PC-3 (cell line): ENCODE results near the gene PRSS21. TPM values are rescaled to one million over a fixed set of nuclear protein-coding genes. Genes with fewer than 3 reads are reported as not detected.

ENCODE experiments used
- ATAC-seq: fragments of 200-7000 bp; cut with Tn5 transposase; 2 replicates; pipeline ENCODE4 v1.9.1; 2020; ENCODE audit warnings: mild to moderate bottlenecking, moderate library complexity
- BruUV-seq: library from RNA; stranded (reverse); fragments of 400-500 nt; replicated peaks from 2 replicates; lab custom pipeline; 2021; lab: Mats Ljungman, UMichigan
- CTCF ChIA-PET: fragments of 300-600 bp; sonication (Branson Sonifier 250); formaldehyde crosslinking; loops from one replicate; lab custom pipeline; 2022; ENCODE audit warnings: antibody characterized with exemption; lab: Charles Lee
- POLR2A ChIA-PET: fragments of 300-600 bp; sonication (Branson Sonifier 250); formaldehyde crosslinking; loops from one replicate; lab custom pipeline; 2022; ENCODE audit warnings: antibody characterized with exemption; ENCODE audit not compliant: unreplicated experiment; lab: Charles Lee
- DNase-seq: peaks from one replicate; pipeline ENCODE4 v3.0.0-alpha.2; 2015
- H2AFZ ChIP-seq: fragments of 300-600 bp; sonication (generic); 2 replicates; pipeline ENCODE4 v1.6.0; 2016; ENCODE audit warnings: antibody characterized with exemption, low read length
- H3F3A ChIP-seq: fragments of 300-600 bp; sonication (generic); one replicate; pipeline ENCODE4 v1.6.0; 2017; ENCODE audit warnings: antibody characterized with exemption, low read length, control low read depth, mild to moderate bottlenecking; ENCODE audit not compliant: unreplicated experiment
- H3K27ac ChIP-seq: fragments of 300-600 bp; sonication (generic); 2 replicates; pipeline ENCODE4 v1.5.1; 2016; ENCODE audit warnings: mild to moderate bottlenecking, low read length
- H3K27me3 ChIP-seq: fragments of 300-600 bp; sonication (generic); 2 replicates; pipeline ENCODE4 v1.6.1; 2016; ENCODE audit warnings: low read length, mixed read lengths
- H3K36me3 ChIP-seq: fragments of 300-600 bp; sonication (generic); 2 replicates; pipeline ENCODE4 v1.6.1; 2016; ENCODE audit warnings: low read depth, mixed run types, low read length, mixed read lengths
- H3K4me1 ChIP-seq: fragments of 300-600 bp; sonication (generic); 2 replicates; pipeline ENCODE4 v1.5.1; 2016; ENCODE audit warnings: low read length; ENCODE audit not compliant: insufficient read depth
- H3K4me2 ChIP-seq: fragments of 300-600 bp; sonication (generic); 2 replicates; pipeline ENCODE4 v1.6.0; 2016; ENCODE audit warnings: low read length
- H3K4me3 ChIP-seq: fragments of 300-600 bp; sonication (generic); 2 replicates; pipeline ENCODE4 v1.5.1; 2016; ENCODE audit warnings: mild to moderate bottlenecking, low read length, mixed read lengths
- H3K79me2 ChIP-seq: fragments of 300-600 bp; sonication (generic); 2 replicates; pipeline ENCODE4 v1.6.1; 2017; ENCODE audit warnings: low read length, mixed read lengths
- H3K9ac ChIP-seq: fragments of 300-600 bp; sonication (generic); 2 replicates; pipeline ENCODE4 v1.6.0; 2016; ENCODE audit warnings: mild to moderate bottlenecking, low read length
- H3K9me2 ChIP-seq: fragments of 300-600 bp; sonication (generic); replicated peaks from 2 replicates; pipeline ENCODE4 v1.6.1; 2016; ENCODE audit warnings: mixed run types, low read length, mixed read lengths
- H3K9me3 ChIP-seq: fragments of 300-600 bp; sonication (generic); 2 replicates; pipeline ENCODE4 v1.6.1; 2016; ENCODE audit warnings: low read length, mixed read lengths
- H4K20me1 ChIP-seq: fragments of 300-600 bp; sonication (generic); 2 replicates; pipeline ENCODE4 v1.6.1; 2016; ENCODE audit warnings: low read length, mixed read lengths
- EZH2 ChIP-seq: fragments of 300-600 bp; sonication (generic); IDR thresholded peaks from one replicate; pipeline ENCODE4 v1.6.1; 2017; ENCODE audit warnings: antibody characterized with exemption, mild to moderate bottlenecking, low read length; ENCODE audit not compliant: unreplicated experiment
- EZH2phosphoT487 ChIP-seq: fragments of 300-600 bp; sonication (generic); IDR thresholded peaks from 2 replicates; pipeline ENCODE4 v1.6.1; 2018; ENCODE audit warnings: mild to moderate bottlenecking, antibody characterized with exemption, low read length, borderline replicate concordance
- intact Hi-C: fragments of 100-400 bp; cut with micrococcal nuclease; formaldehyde crosslinking; loops from 2 replicates; pipeline ENCODE4 v1.9.0; 2023
- total RNA-seq: library from RNA; depleted of rRNA; stranded (reverse); fragments of >200 nt; gene quantifications from 2 replicates; pipeline ENCODE4 v1.2.3, GENCODE V29; 2014
- TF ChIP-seq, protein P1 (sequence below): fragments of 300-600 bp; sonication (generic); conservative IDR thresholded peaks from 2 replicates; pipeline ENCODE4 v1.5.1; 2017; ENCODE audit warnings: antibody characterized with exemption, low read depth, mild to moderate bottlenecking, low read length

Gene PRSS21
- total RNA-seq, 1 experiment from 2014 or later: not detected

GRCh38 chr16:2819179-2819938, 2.3 kb downstream of the PRSS21 start:
- CTCF ChIA-PET: no interaction called here
- Histone ChIP-seq H2AFZ (no peak overlapping the region), H4K20me1 (no peaks in the 10 kb centered on the region), H3K27ac (no peak overlapping the region), H3K27me3 (no peaks in the 10 kb centered on the region), H3K36me3 (no peaks in the 10 kb centered on the region), H3K9me3 (no peaks in the 10 kb centered on the region), H3K9ac (no peak overlapping the region), H3F3A (no peaks in the 10 kb centered on the region), H3K4me2 (no peak overlapping the region), H3K4me1 (no peaks in the 10 kb centered on the region), H3K9me2 (no peaks in the 10 kb centered on the region), H3K79me2 (no peaks in the 10 kb centered on the region), H3K4me3 (no peak overlapping the region)
- DNase-seq (no peak), ATAC-seq (no peak)
- BruUV-seq: no TSS peak
- POLR2A ChIA-PET: no interaction called here
- intact Hi-C loops: no loop called here
- no peak for TF ChIP-seq EZH2phosphoT487
- TF ChIP-seq EZH2: no peak
- TF ChIP-seq, protein P1, sequence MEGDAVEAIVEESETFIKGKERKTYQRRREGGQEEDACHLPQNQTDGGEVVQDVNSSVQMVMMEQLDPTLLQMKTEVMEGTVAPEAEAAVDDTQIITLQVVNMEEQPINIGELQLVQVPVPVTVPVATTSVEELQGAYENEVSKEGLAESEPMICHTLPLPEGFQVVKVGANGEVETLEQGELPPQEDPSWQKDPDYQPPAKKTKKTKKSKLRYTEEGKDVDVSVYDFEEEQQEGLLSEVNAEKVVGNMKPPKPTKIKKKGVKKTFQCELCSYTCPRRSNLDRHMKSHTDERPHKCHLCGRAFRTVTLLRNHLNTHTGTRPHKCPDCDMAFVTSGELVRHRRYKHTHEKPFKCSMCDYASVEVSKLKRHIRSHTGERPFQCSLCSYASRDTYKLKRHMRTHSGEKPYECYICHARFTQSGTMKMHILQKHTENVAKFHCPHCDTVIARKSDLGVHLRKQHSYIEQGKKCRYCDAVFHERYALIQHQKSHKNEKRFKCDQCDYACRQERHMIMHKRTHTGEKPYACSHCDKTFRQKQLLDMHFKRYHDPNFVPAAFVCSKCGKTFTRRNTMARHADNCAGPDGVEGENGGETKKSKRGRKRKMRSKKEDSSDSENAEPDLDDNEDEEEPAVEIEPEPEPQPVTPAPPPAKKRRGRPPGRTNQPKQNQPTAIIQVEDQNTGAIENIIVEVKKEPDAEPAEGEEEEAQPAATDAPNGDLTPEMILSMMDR: no peak

DNA sequence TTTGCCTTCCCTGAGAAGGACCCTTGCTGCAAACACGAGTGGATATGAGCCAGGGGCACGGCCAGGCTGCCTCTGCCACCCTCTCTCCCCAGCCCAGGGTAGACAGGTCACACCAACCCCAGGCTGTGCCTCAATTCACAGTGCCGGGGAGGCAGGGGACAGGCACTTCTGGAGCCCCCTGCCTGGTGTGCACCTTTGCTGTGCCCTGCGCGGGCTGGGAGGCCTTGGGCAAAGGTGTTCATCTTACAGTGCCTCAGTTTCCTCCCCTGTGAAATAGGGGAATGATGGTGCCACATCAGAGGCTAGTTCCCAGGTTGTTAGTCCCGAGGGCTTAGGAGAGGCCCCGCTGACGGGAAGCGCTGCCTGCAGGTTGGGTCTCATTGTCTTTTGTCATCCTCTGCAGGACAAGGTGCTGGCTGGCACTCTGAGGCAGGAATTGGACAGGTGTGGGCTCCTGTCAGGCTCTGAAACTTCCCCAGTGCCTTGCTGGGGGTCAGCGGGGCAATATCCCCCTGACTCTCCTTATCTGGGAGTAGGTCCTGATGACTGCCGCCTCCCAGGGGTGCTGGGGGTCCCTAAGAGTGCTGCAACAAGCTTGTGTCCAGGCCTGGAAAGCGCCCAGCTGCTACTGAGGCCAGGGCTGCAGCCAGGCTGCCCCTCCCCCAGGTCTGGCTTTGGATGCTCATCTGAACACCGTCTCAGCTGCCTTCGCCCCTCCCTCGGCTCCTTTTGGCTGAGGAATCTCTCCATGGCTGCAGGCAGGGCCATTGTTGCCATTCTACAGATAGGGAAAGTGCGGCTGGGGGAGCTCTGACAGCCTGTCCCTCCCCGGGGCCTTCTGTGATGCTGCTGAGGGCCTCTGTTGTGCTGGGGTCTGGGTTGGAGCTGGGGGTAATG, 3.1 kb downstream of the PRSS21 start:
- no peaks in the 10 kb centered on the region for H3K27me3 ChIP-seq

More for the DNA sequence above, 3.1 kb downstream of the PRSS21 start:
- H3K4me3 ChIP-seq: no peak overlapping the region
- H3K79me2 ChIP-seq: no peaks in the 10 kb centered on the region
- ATAC-seq (no peak), DNase-seq (no peak)
- H4K20me1 ChIP-seq: no peaks in the 10 kb centered on the region
- H3K27ac ChIP-seq: no peak overlapping the region
- ChIA-PET CTCF (no interaction called here), POLR2A (no interaction called here)
- no peaks in the 10 kb centered on the region for H3K36me3 ChIP-seq
- BruUV-seq: no TSS peak
- no peaks in the 10 kb centered on the region for H3K4me1 ChIP-seq
- H3K9me2 ChIP-seq: no peaks in the 10 kb centered on the region
- H3K9me3 ChIP-seq: no peaks in the 10 kb centered on the region
- H2AFZ ChIP-seq: no peak overlapping the region
- no peaks in the 10 kb centered on the region for H3F3A ChIP-seq
- no peak overlapping the region for H3K9ac ChIP-seq
- H3K4me2 ChIP-seq: no peak overlapping the region
- TF ChIP-seq EZH2: no peak
- TF ChIP-seq EZH2phosphoT487: no peak
- TF ChIP-seq, protein P1: no peak
- intact Hi-C loops: loop anchor here (10.0 kb wide), 1 partner anchor 45 kb away; the partner anchor contains the start of gene ELOB
